T47D (cell line): ENCODE data around the gene NT5C1A.
A peak's percentile ranks its signal among the peaks of the same experiment; 100 is the strongest.

ENCODE experiments used
- DNase-seq, 2 experiments: peaks; one replicate each; pipeline versions ENCODE4 v3.0.0 to v3.0.0-alpha.2; 2011 to 2012; ENCODE audit warnings: low read depth in 1 of 2, low spot score in 1 of 2
- JUND ChIP-seq: IDR thresholded peaks from 2 replicates; pipeline ENCODE4 v1.6.1; 2012; ENCODE audit warnings: low read depth
- in situ Hi-C: cut with HindIII; loops from 2 replicates; pipeline ENCODE4 v1.10.0; 2016; ENCODE audit warnings: low sequenced_read_pairs, low pct_unique_long_range_greater_than_20kb

Gene NT5C1A

DNA sequence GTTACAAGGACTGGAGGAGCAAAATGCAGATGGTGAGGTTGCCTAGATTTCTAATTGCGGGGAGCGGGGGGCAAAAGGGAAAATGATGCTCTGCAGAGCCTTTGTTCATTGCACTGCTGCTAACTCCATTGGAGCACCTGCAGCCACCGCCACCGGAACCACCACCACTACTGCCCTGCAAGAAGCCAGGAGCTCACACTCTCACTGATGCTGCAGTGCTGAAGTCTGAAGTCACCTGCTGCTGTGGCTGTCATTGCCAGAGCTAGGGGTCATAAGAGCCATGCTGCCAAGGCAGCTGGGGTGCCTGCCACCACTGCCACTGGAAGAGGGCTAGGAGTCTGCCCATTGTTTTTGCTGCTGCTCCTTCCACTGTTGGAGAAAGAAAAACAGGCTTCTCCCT lies 26.7 kb upstream of the NT5C1A start:
- no peak for TF ChIP-seq JUND
- DNase-seq = no peak
- in situ Hi-C loops = no loop called here

DNA sequence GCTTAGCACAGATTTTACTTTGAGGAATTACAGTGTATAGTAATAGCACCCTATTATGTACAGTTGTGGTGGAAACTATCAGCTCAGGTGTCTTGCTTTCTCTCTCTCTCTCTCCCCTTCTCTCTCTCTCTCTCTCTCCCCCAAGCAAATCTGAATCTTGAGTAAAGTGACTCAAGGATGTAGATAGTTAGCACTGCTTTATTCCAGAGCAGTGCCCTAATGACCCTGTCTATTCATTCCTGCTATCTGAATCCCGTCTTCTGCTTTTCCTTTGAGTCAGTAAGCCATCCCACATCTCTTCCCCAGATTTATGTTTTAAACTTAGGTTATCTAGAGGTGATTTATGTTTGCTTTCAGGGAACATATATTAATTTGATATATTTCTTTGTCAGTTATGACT lies 24.5 kb upstream of the NT5C1A start:
- DNase-seq = no peak
- in situ Hi-C loops = no loop called here
- no peak for TF ChIP-seq JUND

DNA sequence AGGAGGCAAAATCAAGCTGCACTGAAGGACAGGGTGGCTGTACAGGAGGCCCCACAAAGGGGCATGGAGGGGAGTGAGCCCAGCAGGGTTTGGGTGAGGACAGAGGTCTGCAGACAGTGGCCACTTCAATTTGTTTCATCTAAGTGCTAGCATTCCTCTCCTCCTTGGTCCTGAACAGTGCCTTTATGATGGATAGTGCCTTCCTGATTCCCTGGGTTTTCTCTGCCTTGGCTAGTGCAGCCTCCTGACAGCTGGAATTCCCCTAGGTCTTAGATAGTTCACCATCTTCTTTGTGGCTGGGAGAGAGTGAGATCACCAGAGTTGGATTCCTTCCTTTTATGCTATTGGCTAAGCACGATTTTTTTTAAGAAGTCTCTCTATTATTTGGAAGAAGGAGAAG lies 23.1 kb upstream of the NT5C1A start:
- no peak for DNase-seq
- TF ChIP-seq JUND = no peak
- in situ Hi-C loops = no loop called here

DNA sequence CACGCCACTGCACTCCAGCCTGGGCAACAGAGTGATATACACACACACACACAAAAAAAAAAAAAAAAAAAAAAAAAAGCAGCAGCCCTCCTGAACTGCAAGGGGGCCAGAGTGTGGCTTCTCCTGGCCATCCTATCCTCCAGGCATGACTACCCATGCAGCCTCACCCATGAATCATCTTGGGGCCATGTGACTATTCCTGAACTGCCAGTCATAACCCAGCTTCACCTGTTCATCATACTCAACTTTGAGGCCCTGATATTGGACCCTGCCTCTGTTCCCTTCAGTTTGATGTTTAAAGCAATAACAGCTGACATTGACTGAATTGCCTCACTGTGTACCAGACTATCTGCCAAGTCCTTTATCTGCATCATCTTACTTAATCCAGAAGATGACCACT lies 22.1 kb upstream of the NT5C1A start:
- DNase-seq = no peak
- no peak for TF ChIP-seq JUND

DNA sequence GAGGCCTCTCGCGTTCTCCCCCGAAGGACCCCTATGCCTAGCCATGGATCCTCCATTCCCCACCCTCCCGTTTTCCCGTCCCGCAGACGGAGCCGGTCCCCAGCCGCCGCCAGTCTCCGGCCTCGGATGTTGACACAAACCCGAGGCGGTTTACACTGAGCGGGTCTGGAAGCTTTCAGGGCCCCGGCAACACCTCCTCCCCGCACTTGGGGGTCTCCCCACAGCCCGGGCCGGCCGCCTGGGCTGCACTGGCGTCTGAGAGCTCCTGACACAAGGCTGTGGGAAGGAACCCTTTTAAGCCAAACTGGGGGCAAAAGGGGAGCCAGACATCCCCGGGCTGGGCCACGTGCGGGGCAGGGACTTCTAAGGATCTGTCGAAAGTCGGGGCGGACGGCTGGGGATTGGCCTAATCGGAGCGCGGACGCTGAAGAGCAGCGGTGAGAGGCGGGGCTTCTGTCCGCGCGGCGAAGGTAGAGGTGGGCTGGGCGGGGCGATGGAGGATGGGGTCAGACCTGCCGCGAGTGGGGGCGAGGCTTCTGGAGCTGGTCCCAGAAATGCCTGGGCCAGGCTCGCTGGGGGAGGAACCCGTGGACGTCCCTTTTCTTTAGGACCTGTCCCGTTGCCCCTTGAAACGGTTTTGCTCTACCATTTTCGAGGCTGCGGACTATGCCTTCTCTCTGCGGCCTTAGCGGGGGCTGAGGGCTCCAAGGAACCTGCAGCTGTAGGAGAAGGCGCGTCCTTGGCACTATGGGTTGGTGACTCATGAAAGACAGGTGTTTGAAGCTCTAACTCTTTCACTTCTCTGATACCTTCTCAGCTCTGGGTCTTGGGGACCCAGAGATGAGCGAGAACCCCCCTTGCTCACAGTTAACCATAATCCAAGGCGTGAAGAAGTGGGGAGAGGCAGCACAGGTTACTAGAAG lies 20.5 kb upstream of the NT5C1A start:
- in situ Hi-C loops = no loop called here
- DNase-seq = no peak
- TF ChIP-seq JUND = no peak

More for the DNA sequence above, 22.1 kb upstream of the NT5C1A start:
- in situ Hi-C loops = no loop called here

DNA sequence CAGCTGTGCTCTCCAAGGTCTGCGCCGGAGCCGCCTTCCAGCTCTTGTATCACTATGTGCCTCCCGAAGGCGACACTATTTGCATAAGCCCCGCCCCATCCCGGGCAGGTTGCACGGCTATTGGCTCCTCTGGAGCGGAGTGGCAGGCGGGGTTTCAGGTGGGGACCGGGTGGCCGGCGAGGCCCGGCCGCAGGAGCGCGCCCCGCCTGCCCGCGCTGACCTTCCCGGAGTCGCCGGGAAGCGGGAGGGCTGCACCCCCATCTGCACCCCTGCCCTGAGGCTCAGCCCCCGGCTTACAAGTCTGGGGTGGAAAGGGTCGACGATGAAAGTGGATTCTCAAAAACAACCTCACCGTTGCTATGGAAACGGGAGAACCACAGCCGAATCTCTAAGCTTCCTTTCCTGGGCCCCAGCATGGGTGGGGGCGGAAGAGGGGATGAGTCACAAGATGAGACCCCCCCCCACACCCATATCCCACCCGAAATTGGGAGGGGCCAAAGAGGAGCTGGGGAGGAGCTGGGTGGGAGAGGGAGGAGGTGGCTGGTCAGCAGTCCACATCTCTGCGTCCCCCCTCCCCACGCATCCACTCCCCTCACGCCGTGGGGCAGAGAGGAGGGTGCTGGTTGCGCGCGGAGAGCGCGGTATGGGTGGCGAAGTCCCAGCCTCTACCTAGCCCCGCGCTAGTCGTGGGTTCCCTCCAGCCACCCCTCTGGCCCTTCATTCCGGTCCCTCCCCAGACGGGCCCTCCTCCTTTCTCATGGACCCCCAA lies 19.7 kb upstream of the NT5C1A start, which contains the start of gene HPCAL4:
HPCAL4 (minus strand) TSS at position 51 of the 769 bp plus-strand sequence. CDS start 6,830 bp downstream, outside the sequence.
- peak; percentile 75 to 92 for DNase-seq
- in situ Hi-C loops = no loop called here
- no peak for TF ChIP-seq JUND

DNA sequence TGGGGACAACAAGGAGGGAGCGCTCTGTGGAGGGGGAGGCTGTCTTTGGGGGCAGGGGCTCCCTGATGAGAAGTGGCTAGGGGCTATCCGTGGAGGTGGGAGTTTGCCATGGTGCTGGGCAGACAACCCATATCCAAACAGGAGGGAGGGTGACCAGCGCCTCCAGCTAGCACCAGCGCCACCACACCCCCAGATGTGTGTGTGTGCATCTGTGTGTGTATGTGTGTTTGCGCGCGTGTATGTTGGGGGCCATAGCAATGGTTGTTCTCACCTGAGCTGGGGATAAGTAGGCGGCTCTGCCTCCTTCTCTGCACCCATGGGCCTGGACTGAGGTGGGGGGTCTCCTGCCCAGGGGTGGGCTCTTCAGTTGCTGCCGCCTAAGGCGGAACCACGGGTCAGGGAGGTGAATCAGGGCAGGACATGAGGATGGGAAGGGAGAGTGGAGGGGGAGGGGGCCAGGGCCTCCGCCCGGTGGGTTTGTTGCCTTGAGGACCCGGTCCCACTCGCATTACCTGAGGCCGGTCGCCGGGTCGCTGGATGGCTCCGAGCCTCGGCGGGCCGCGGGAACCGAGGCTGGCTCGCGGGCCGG lies 19.0 kb upstream of the NT5C1A start:
- TF ChIP-seq JUND = no peak
- DNase-seq = no peak
- in situ Hi-C loops = no loop called here

DNA sequence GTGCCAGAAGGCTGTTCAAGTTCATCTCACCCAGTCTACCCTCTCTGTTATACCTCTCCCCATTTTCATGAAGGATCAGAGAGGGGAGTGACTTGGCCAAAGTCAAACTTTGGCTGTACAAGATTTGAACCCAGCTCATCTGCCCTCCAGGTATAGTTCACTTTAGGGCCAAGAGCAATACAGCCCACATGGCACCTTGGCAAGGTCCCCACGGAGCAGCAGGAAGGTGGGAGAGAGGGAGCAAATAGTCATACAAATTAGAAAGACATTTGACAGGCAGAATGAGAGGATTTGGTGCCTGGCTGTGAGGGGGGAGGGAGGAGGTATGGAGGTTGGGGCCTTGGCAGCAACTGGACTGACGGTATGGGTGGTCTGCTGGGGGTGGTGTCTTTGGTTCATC lies 18.3 kb upstream of the NT5C1A start:
- DNase-seq = no peak
- TF ChIP-seq JUND = no peak
- in situ Hi-C loops = no loop called here

DNA sequence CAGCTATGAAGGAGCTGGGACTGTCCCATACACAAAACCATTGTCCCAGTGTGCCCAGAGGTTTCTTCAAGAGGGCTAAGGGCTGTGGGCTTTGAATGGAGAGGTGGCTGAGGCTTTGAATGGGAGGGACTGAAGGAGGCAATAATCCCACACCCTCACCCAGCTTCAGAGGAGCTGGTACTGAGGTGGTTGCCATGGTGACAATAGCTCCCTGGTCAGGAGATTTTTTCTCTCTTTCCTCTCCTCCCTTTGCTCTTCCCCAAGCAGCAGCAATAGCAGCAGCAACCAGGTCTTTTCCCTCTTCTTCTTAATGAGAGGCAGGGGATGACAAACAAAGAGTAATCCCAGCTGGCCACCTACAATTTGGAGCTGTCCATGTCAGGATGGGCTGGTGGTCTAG lies 17.7 kb upstream of the NT5C1A start:
- no peak for DNase-seq
- in situ Hi-C loops = no loop called here
- no peak for TF ChIP-seq JUND

DNA sequence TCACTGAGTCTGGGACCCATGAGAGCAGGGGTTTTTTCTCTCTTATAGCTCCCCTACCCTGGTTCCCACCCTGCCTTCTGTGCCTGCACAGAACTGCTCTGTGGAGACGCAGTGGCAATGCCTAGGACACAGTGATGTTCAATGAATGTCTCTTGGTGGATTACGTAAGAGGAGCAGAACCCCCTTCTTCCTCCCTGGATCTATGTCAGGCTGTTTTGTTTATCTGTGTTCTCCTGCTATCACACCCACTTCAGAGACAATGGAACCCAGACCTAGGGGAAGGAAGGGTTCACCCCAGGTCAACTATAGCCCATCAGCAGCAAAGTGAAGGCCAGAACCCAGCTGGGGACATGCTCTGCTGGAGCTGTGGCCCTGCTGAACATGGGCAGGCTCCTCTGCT lies 17.3 kb upstream of the NT5C1A start:
- no peak for TF ChIP-seq JUND
- in situ Hi-C loops = no loop called here
- no peak for DNase-seq

DNA sequence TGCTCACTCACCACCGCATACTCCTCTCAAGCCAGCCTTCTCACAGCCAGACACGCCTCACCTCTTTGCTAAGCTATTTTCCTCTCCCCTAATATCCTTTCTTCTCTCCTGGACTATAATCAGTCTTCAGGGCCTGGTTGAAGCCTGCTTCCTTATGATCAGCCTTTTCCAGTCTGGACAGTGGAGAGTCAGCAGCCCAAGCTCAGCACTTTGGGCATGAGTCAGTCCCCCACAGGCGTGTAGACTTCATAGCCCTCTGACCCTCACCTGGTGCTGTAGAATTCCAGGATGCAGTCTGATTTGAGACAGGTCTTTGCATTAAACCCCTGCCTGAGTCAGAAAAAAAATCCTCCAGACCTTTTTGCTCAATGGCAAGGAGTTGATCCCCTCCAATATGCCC lies 16.8 kb upstream of the NT5C1A start:
- in situ Hi-C loops = no loop called here
- TF ChIP-seq JUND = no peak
- DNase-seq = no peak

DNA sequence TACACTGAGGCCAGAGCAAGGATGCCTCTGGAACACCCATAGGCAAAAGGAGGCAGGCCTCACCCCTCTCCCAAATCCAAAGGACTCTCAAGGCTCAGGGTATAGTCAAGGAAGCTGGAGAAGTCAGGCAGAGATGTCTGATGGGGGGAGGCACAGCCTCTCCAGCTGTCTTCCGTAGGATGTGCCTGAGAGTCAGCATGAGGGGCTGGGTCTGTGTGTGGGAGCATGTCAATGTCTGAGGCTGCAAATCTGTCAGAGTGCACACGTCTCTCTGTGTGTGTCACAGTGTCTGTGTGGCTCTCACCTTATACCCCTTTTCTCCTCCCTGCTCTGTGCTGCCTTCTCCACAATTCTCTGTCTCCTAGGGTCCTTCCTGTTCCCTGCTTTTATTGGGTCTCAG lies 15.3 kb upstream of the NT5C1A start:
- no peak for DNase-seq
- no peak for TF ChIP-seq JUND
- in situ Hi-C loops = no loop called here

DNA sequence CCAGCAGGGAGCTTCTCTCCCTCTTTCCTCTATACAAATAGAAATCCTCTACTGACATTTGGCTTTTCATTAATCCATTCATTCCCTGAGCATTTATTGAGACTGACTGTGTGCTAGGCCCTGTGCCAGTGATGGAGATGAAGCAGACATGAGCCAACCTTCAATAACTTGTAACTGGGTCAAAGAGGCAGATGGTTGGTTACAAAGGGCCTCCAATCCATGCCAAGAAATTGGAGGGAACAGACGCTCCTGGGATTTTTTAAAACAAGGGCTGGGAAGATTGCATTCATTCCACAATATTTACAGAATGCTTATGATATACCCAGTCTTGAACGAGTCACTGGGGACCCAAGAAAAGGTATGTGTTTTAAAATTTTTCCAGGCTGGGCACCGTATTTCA lies 13.2 kb upstream of the NT5C1A start:
- in situ Hi-C loops = no loop called here
- no peak for DNase-seq

More for the DNA sequence above, 13.2 kb upstream of the NT5C1A start:
- TF ChIP-seq JUND = no peak
